ENCODE measurements around the gene TVP23A.
"Not testable (repeated sequence)": the region's sequence is repeated elsewhere in the genome, so short reads cannot be mapped to it uniquely, and the experiment has no call there.

The TVP23A gene

GRCh38 chr16:10808218-10808617, 10.4 kb downstream of the TVP23A start:
- intact Hi-C loops (cut with DNase I; ENCODE audit: low total_unique reads) = no loop called here
- Histone ChIP-seq H3K4me3 (no peak overlapping the region), H3K27me3 (no peaks in the 10 kb centered on the region), H3K27ac (no peak overlapping the region), H3K4me1 (no peaks in the 10 kb centered on the region), H3K36me3 (no peaks in the 10 kb centered on the region), H3K9me3 (no peaks in the 10 kb centered on the region)
- no peak for TF ChIP-seq CTCF (IDR thresholded peaks at IDR 0.05)
- no peak for DNase-seq

DNA sequence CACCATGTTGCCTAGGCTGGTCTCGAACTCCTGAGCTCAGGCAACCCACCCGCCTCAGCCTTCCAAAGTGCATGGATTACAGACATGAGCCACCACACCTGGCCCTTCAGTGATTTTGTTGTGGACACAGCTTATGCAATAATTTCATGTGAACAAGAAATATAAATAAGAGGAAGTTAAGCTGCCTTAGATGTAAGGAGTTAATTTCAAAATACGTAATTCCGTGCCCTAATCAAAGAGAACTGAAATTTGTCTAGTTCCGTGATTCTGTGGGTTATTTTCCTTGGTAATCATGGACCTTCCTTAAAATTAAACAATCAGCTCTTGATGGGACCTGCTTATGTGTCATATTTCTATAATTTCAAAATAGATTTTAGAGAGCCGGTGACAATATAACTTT, 11.9 kb downstream of the TVP23A start:
- H3K4me1 ChIP-seq = no peaks in the 10 kb centered on the region
- intact Hi-C loops (cut with DNase I; ENCODE audit: low total_unique reads) = no loop called here
- H3K36me3 ChIP-seq = no peaks in the 10 kb centered on the region
- H3K9me3 ChIP-seq = no peaks in the 10 kb centered on the region
- H3K27ac ChIP-seq = no peak overlapping the region
- no peak overlapping the region for H3K4me3 ChIP-seq
- TF ChIP-seq CTCF (IDR thresholded peaks at IDR 0.05) = no peak
- DNase-seq = no peak
- H3K27me3 ChIP-seq = no peaks in the 10 kb centered on the region

GRCh38 chr16:10805334-10805733, 13.3 kb downstream of the TVP23A start:
- intact Hi-C loops (cut with DNase I; ENCODE audit: low total_unique reads) = no loop called here

GRCh38 chr16:10799736-10800135, 18.9 kb downstream of the TVP23A start:
- Histone ChIP-seq H3K27me3 (no peaks in the 10 kb centered on the region), H3K27ac (no peak overlapping the region), H3K4me3 (no peak overlapping the region), H3K36me3 (no peaks in the 10 kb centered on the region), H3K4me1 (no peaks in the 10 kb centered on the region), H3K9me3 (no peaks in the 10 kb centered on the region)
- no peak for DNase-seq
- TF ChIP-seq CTCF (IDR thresholded peaks at IDR 0.05) = no peak
- intact Hi-C loops (cut with DNase I; ENCODE audit: low total_unique reads) = no loop called here

More at GRCh38 chr16:10805334-10805733, 13.3 kb downstream of the TVP23A start:
- no peak for TF ChIP-seq CTCF (IDR thresholded peaks at IDR 0.05)
- Histone ChIP-seq H3K27me3 (no peaks in the 10 kb centered on the region), H3K36me3 (no peaks in the 10 kb centered on the region), H3K4me3 (no peak overlapping the region), H3K4me1 (no peaks in the 10 kb centered on the region), H3K27ac (no peak overlapping the region), H3K9me3 (no peaks in the 10 kb centered on the region)
- DNase-seq = no peak

DNA sequence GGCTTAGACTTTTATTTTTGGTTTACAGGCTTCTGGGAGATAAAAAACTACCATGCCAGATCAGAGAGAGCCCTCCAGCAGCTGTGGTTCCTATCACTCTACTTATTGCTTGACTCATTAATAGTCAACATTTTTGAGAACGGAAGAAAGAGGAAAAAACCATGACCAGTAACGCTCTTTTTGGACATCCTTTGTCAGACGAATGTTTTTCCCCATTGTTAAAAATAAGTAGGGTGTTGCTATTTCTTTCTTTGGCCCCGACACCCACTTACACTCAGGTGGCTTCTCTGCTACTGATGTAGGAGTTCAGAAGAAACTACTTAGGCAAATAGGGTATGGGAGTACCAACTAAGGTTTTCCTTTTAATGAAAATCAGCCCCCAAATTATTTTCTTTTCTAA, 27.5 kb downstream of the TVP23A start:
- Histone ChIP-seq H3K4me1 (no peaks in the 10 kb centered on the region), H3K36me3 (no peaks in the 10 kb centered on the region), H3K27ac (no peak overlapping the region), H3K4me3 (no peak overlapping the region), H3K27me3 (no peaks in the 10 kb centered on the region), H3K9me3 (no peaks in the 10 kb centered on the region)
- intact Hi-C loops (cut with DNase I; ENCODE audit: low total_unique reads) = no loop called here
- no peak for TF ChIP-seq CTCF (IDR thresholded peaks at IDR 0.05)
- no peak for DNase-seq

DNA sequence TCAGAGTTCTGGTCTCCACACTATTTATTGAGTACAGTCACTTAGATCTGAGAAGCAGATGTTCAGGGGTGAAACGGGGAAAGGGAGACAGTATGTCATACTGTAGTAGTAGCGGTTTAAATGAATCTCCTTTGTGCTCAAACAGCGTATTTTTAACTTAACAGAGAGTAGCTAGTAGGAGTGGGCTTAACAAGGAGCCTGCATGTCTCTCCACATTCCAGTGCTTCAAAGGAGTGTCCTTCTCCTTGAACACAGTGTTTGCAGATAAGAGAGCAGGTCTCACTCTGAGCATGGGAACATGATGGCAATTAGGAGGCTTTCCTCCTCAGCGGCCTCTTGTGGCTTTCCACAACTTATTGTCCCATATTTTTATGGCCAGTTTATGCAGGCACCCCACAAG, 30.0 kb downstream of the TVP23A start:
- H3K4me1 ChIP-seq; H3K27ac ChIP-seq; H3K9me3 ChIP-seq; H3K4me3 ChIP-seq; DNase-seq; H3K27me3 ChIP-seq; intact Hi-C loops (cut with DNase I; ENCODE audit: low total_unique reads); H3K36me3 ChIP-seq: not testable (repeated sequence)
